CMK (cell line): Measurements from ENCODE around the gene GARS1.
A peak's percentile ranks its signal among the peaks of the same experiment; 100 is the strongest.
"Not testable (repeated sequence)": the region's sequence is repeated elsewhere in the genome, so short reads cannot be mapped to it uniquely, and the experiment has no call there.

Experiments used
- DNase-seq: peaks from one replicate; pipeline ENCODE4 v3.0.0-alpha.2; 2010; ENCODE audit warnings: low read depth

GARS1 gene, protein sequence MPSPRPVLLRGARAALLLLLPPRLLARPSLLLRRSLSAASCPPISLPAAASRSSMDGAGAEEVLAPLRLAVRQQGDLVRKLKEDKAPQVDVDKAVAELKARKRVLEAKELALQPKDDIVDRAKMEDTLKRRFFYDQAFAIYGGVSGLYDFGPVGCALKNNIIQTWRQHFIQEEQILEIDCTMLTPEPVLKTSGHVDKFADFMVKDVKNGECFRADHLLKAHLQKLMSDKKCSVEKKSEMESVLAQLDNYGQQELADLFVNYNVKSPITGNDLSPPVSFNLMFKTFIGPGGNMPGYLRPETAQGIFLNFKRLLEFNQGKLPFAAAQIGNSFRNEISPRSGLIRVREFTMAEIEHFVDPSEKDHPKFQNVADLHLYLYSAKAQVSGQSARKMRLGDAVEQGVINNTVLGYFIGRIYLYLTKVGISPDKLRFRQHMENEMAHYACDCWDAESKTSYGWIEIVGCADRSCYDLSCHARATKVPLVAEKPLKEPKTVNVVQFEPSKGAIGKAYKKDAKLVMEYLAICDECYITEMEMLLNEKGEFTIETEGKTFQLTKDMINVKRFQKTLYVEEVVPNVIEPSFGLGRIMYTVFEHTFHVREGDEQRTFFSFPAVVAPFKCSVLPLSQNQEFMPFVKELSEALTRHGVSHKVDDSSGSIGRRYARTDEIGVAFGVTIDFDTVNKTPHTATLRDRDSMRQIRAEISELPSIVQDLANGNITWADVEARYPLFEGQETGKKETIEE

DNA sequence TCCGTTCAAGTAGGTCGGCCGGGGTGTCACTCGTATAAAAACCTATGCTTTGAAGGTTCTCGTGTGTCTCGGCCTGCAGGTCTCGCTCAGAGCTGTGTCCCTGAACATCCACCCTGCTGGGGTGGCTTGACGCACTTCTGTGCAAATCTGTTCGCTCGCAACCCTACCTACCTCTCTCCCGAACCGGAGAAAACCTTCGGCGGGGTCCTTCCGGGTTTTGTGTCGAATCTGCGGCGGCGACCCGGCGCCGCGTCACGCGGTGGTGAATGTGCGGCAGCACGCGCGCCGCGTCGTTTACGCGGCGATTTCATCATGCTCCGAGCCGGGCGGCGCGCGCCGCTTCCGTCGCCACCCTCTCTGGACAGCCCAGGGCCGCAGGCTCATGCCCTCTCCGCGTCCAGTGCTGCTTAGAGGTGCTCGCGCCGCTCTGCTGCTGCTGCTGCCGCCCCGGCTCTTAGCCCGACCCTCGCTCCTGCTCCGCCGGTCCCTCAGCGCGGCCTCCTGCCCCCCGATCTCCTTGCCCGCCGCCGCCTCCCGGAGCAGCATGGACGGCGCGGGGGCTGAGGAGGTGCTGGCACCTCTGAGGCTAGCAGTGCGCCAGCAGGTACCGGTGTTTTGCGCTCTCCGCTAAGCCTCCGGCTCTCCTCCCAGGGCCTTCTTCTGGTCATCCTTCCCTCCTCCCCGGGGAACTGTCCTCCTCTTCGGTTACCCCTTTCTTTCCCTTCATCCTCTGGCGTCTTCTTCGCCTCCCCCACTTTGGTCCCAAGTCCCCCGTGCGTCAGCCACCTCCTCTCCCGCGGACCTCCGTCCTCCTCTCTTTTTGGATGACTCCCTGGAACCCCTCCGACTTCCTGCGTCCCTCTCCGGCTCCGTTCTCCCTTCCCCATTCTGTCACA is at the start of gene GARS1:
Gene GARS1, plus strand, starts transcription at position 339 of the 896 bp plus-strand sequence. Its CDS starts 44 bp downstream, at position 383.
- peak; percentile 62 for DNase-seq

DNA sequence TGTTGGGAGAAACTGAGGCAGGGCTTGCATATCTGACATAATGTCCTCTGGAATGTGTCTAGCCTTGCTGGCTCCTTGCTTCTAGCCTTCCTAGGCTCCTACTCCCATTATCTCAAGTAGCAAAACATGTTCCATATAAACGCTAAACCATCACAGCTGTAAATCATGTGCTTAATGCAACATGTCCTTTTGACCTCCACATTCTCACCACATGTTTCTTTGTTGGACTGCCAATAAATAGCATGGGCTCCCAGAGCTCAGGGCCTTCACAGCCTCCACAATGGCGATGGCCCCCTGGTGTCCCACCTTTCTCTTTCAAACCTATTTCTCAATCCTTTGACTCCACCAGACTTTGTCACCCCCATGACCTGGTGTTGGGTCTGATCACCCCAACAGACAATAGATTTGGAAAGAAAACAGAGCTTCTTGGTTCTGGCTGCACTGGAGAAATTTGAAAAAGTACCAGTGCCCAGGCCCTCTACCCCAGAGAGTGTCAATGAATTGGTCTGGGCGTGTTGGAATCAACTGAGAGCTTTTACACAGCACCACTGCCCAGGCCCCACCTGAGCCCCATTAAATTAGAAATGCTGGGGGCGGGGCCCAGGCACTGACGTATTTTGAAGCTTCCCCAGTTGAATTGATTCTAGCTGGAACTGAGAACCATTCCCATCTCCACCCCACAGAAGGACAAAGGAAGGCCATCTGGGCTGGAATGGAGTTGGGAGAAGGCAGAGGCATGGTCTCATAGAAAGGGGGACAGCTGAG is 48.7 kb upstream of the GARS1 start:
- DNase-seq = no peak

DNA sequence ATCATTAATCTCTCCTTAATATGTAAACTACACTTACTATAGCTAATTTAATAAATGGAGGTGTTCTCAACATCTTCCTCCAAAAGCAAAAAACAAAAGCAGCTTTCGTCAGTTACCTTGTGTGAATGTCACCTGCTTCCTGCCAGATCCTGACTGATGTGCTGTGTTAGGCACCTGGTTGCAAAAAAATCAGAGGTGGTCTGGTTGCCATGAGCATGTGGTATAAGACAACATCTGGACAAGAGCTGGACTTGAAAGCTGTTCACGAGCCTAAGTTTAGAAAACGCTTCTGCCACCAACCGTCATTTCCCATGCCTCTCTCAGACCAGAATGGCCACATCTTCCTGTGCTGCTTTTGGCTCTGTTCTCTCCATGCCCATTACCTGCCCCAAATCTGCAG is 48.1 kb upstream of the GARS1 start:
- no peak for DNase-seq

DNA sequence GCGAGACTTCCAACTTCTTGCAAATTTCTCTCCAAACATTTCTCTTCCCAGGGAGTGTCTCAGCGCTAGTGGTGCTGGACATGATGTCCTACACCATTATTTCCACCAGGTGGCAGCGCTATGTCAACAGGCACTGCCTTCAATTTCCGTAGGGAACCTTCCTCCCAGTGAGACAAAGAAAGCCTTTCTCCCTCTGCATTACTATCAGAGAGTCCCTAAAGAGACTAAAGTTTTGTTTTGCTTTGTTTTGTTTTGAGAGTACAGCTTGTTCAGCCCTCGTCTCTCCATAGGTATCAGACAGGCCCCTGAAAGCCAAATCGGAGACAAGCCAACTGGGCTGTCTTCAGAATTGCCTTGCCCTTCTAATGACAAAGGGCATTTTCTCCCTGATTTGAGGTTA is 45.8 kb upstream of the GARS1 start:
- DNase-seq = no peak

DNA sequence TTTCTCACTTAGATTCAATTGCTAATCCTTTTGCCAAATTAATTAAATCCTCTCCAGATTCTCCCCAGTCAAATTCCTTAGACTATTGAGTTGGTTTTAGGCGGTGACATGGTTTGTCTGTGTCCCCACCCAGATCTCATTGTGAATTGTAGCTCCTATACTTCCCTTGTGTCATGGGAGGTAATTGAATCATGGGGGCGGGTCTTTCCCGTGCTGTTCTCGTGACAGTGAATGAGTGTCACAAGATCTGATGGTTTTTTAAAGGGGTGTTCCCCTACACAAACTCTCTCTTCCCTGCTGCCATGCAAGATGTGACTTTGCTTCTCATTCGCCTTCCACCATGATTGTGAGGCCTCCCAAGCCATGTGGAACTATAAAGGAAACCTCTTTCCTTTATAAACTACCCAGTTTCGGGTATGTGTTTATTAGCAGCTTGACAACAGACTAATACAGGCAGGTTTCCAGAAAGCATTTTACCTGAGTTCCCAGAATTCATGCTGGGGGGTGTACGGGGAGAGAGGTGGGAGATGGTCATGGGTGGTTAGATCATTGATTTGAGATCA is 44.7 kb upstream of the GARS1 start:
- DNase-seq = no peak

DNA sequence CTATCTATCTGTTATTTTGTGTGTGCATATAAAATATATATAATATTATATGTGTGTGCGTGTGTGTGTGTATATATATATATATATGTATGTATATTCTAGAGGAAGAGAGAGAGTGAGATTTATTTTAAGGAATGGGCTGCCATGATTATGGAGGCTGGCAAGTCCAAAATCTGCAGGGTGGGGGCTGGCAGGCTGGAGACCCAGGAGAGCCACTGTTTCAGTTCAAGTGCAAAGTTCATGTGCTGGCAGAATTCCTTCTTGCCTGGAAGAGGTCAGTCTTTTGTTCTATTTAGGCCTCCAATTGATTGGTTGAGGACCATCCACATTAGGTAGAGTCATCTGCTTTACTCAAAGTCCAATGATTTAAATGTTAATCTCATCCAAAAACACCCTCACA is 42.3 kb upstream of the GARS1 start:
- DNase-seq = no peak

DNA sequence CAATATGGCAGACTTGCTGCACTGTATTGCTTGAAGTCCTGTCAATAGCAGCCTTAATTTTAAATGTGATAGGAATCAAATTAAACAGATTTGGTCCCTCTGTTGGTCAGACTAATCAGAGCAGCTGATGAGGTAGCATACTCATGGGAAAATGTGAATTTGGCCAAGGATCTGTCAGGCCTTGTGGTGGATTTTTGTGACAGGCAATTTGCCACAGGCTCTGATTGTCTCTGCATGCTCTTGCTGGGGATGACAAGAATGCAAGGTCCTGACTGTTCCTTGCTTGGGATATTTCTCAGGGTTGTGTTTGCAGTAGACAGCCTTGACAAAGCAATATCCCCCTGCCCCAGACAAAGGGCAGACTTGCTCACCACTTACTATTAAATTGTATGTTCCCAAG is 41.5 kb upstream of the GARS1 start:
- no peak for DNase-seq

DNA sequence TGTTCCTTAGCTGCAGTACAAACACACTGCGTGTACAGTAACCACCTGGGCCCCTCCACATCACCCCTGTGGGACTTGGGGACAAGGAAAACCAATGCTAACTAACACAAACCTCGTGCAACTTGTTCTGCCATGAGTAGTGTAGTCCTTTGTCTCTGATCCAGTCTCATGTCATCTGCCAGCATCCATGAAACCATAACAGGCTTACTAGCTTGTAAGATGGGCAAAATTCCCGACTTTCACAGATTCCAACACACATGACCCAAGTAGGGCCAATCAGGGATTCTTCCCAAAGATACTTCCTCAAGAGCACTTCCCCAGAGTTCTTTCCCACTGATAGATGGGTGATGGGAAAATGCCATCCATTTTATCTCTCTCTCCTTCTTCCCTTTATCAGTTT is 41.1 kb upstream of the GARS1 start:
- DNase-seq = no peak

DNA sequence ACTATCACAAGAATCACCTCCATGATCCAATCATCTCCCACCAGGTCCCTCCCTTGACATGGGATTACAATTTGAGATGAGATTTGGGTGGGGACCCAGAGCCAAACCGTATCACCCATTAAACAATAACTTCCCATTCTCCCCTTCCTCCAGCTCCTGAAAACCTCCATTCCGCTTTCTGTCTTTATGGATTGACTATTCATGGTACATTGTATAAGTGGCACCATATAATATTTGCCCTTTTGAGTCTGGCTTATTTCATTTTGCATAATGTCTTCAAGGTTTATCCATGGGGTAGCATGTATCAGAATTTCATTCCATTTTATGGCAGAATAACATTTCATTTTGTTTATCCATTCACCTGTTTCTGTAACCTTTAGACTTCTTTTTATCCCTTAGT is 39.2 kb upstream of the GARS1 start:
- no peak for DNase-seq

DNA sequence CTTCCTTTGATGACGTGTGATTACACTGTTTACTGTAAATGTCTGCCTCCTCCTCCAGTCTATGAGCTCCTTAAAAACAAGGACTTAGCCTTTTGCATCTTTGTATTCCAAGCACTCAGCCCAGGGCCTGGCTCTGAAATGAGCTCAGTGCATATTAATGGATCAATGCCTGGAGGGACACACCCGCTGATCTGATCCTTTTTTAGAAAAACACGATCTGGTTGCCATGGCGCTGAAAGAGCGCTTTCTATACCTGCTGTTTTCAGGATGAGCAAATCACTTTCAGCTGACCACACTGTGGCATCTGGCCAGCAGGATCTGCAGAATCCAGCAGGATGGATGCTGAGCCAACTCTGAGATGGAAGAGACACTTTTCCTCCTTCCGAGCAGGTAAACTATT is 37.8 kb upstream of the GARS1 start:
- DNase-seq = no peak

DNA sequence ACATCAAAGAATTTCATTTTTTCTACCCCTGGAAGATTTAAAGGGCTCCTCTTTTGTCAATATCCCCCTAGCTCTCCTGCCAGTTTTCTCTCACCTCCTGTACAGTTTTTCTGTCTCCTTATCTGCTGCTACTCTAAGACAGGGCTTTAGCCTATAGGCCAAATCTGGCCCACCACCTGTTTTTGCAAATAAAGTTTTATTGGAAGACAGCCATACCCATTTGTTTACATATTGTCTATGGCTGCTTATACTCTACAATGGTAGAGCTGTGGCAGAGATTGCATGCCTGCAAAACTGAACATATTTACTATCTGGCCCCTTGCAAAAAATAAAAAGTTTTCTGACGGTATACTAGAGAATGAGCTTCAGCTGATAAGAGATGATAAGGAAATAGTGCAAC is 37.4 kb upstream of the GARS1 start:
- DNase-seq = no peak

DNA sequence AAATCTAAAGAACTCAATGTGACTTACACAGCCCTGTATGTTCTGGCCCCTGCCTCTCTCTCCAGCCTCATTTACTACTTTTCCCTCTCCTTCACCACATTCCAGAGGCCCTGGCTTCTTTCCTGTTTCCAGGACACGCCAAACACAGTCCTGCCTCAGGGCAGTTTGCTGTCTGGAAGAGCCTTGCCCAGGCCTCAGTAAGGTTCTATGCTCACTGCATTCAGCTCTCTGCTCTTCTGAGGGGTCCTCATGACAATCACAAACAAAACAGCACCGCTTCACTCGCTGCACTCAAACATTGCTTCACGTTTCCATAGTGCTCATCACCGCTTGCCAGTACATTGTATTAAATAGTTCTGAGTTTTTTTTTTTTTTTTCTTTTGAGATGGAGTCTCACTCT is 35.1 kb upstream of the GARS1 start:
- no peak for DNase-seq

DNA sequence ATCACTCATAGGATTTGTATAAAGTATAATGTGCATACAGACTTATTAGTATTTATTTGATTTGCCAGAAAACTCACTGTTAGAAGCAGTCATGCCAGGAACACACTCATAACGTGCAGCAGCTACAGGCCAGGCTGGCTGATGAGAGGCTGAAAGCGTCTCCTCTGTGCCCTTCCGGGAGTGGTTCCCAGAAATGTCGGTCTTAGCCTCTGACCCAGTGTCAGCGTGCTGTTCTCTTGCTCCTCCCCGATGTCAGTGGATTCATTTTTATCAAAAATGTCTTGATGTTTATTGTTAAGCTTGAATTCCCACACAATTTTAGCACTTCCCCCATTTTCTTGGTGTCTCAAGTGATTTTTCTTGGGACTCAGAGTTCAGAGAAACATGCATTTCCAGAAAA is 33.3 kb upstream of the GARS1 start:
- DNase-seq = no peak

DNA sequence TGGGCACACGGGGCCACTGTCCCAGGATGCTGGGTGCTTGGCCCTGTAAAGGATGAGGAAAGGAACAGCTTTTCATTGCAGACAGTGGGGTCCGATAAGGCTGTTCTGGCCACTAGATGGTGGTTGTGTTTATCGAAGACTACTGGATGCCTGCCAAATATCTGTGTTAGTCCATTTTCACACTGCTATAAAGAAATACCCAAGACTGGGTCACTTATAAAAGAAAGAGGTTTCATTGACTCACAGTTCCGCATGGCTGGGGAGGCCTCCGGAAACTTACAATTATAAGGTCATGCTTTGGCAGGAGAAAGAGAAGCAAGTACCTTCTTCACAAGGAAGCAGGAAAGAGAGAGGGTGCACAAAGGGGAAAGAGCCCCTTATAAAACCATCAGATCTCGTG is 32.2 kb upstream of the GARS1 start:
- no peak for DNase-seq

DNA sequence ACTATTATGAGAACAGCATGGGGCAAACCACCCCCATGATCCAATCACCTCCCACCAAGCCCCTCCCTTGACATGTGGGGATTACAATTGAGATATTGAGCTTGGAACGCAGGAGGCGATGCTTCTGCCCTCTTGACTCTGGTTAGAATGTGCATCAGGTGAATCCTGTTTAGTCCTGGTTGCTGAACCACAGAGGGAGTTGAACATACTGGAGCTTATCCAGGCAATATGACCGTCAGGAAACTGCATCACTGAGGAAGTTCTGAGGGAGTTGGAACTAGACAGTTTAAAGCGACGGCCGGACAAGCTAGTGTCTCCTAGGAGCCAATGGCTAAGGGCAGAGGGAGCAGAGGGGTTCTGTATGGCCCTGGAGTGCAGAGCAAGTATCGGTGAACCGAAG is 31.8 kb upstream of the GARS1 start:
- DNase-seq = no peak

DNA sequence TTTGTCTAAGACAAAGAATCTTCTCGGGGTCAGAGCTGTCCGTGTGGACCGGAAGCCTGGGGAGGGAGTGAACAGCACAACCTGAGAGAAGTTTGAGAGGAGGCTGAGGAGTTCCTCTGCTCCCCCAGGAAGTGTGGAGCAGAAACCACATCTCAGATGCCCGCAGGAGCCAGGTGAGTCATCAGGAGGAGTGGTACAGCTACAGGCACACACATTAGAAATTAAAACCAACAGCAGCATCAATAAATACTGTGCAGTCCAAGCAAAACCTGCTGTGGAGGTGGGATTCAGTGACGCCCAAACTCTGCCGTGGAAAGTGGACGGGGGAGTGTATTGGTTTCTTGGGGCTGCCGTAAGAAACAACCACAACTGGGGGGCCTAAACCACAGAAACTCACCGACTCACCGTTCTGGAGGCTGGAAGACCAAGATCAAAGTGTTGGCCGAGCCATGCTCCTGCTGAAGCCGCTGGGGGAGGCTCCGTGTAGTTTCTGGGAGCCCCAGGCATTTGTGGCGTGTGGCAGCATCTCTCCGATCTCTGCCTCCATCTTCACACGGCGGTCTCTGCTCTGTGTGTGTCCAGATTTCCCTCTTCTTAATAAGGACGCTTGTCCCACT is 31.2 kb upstream of the GARS1 start:
- DNase-seq = no peak

DNA sequence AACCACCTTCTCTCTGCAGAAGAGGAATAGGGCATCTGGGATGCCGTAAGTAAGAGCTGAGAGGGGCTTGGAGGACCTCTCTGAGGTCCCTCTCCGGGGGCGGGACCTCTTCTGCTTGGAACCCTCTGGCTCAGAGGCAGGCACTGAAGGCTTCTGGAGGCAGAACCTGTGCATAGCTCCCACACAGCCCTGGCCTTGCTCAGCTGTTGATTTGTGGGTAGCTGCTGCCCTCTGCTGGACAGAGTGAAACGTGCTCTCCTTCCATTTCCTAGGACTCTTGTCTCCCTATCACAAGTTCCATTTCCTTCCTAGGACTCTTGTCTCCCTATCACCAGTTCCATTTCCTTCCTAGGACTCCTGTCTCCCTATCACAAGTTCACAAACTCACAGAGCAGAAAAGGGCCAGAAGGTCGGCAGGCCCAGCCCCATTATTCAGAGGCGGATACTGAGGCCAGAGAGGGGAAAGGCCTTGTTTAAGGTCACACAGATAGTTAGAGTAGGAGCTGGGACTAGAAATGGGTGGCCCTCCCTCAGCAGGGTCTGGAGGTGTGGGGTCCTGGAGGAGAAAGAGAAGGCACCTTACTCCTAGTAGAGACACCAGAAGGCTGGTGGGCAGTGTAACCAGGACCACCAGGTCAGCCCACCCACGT is 30.3 kb upstream of the GARS1 start:
- DNase-seq = peak; percentile 61

DNA sequence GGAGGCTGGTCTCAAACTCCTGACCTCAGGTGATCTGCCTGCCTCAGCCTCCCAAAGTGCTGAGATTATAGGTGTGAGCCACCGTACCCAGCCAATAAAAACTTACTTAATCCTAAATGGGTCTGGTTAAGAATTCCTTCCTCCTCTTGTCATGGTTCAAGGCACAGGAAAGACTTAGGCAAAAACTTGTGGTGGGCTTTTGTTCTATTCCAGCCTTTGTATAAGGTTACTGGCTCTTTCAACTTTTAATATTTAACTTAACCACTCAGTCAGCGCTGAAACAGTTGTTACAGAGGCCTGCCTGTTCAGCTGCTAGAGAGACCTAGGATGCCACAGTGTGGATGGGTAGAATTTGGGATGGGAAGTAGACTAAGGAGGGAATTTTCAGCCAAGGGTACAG is 28.1 kb upstream of the GARS1 start:
- DNase-seq = no peak

DNA sequence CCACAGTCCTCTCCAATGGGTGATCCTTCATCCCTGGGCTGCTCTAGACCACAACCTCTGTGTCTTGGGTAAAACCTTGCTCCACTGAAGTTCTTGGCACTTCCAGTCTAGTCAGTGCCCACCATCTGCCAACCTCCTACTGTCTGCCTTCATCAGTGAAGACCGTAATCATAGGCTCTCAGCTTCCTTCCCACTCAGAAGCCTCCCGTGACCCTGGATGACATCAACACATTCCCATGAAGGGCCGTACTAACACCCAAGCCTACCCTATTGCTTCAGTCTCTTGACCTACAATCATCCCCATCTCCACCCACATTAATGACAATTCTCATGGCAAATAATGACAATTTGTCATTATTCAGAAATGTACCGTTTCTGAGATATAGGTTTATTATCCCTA is 27.6 kb upstream of the GARS1 start:
- no peak for DNase-seq

DNA sequence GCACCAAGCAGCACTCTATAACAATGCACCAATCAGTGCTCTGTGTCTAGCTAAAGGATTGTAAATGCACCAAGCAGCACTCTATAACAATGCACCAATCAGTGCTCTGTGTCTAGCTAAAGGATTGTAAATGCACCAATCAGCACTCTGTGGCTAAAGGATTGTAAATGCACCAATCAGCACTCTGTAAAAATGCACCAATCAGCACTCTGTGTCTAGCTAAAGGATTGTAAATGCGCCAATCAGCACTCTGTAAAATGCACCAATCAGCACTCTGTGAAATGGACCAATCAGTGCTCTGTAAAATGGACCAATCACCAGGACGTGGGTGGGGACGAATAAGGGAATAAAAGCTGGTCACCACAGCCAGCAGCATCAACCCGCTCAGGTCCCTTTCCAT is 24.4 kb upstream of the GARS1 start:
- DNase-seq = not testable (repeated sequence)
